T-cell (primary cell): ENCODE results near the gene LRRTM3. TPM values are rescaled to one million over a fixed set of nuclear protein-coding genes. Genes with fewer than 3 reads are reported as not detected.

Source experiments
- ATAC-seq, 4 experiments: fragments of 200-7000 bp in 3 of 4; fragments of 150-1000 bp in 1 of 4; cut with Tn5 transposase; replicated peaks in 1 of 4; 1 replicate in 3 of 4; 2 replicates in 1 of 4; pipeline ENCODE4 v1.10.0; 2021; ENCODE audit warnings: moderate library complexity in 3 of 4, mild to moderate bottlenecking in 2 of 4, moderate number of reproducible peaks in 1 of 4
- CTCF ChIA-PET, 2 donors: fragments of 300-600 bp; sonication (Branson Sonifier 250); formaldehyde crosslinking; loops; one replicate each; lab custom pipeline; 2022; ENCODE audit warnings: antibody characterized with exemption in 2 of 2; lab: Charles Lee
- POLR2A ChIA-PET, 2 donors: fragments of 300-600 bp; sonication (Branson Sonifier 250); formaldehyde crosslinking; loops; one replicate each; lab custom pipeline; 2022; ENCODE audit warnings: antibody characterized with exemption in 2 of 2; lab: Charles Lee
- DNase-seq, 35 experiments: peaks; one replicate each; pipeline versions ENCODE4 v3.0.0 to v3.0.0-alpha.2; 2013 to 2023
- H3K27ac ChIP-seq: one replicate; pipeline ENCODE4 v1.5.1; 2013; ENCODE audit warnings: low read length
- H3K27me3 ChIP-seq, 2 experiments: replicated peaks in 1 of 2; 1 replicate in 1 of 2; 2 replicates in 1 of 2; pipeline versions ENCODE4 v1.6.1 to v1.7.0; 2013; ENCODE audit warnings: low read length in 1 of 2, mixed read lengths in 1 of 2; ENCODE audit not compliant: control insufficient read depth in 2 of 2, insufficient read depth in 2 of 2; ENCODE audit errors: extremely low read depth in 1 of 2
- H3K36me3 ChIP-seq, 2 donors: 1 replicate in 1 of 2; 2 replicates in 1 of 2; pipeline versions ENCODE4 v1.6.1 to v1.7.0; 2013; ENCODE audit warnings: low read length in 1 of 2; ENCODE audit not compliant: control insufficient read depth in 2 of 2, insufficient read depth in 1 of 2; ENCODE audit errors: extremely low read depth in 1 of 2
- H3K4me1 ChIP-seq, 2 experiments: 1 replicate in 1 of 2; 2 replicates in 1 of 2; pipeline versions ENCODE4 v1.6.1 to v1.7.0; 2013; ENCODE audit warnings: low read length in 2 of 2, mixed read lengths in 1 of 2; ENCODE audit not compliant: insufficient read depth in 2 of 2, control insufficient read depth in 1 of 2; ENCODE audit errors: extremely low read depth in 1 of 2
- H3K4me3 ChIP-seq, 2 donors: 1 replicate in 1 of 2; 2 replicates in 1 of 2; pipeline versions ENCODE4 v1.5.1 to v1.7.0; 2013; ENCODE audit warnings: mild to moderate bottlenecking in 2 of 2, low read length in 1 of 2, moderate library complexity in 1 of 2; ENCODE audit not compliant: control insufficient read depth in 1 of 2; ENCODE audit errors: extremely low read depth in 1 of 2
- H3K9me3 ChIP-seq: 2 replicates; pipeline ENCODE4 v1.7.0; 2013
- H3K27ac Mint-ChIP-seq, 2 donors: one replicate each; pipeline ENCODE4 v1.8.0; 2020 to 2021; ENCODE audit warnings: mild to moderate bottlenecking in 2 of 2, mixed read lengths in 2 of 2
- H3K27me3 Mint-ChIP-seq, 2 donors: one replicate each; pipeline ENCODE4 v1.8.0; 2021 to 2022; ENCODE audit warnings: mixed read lengths in 2 of 2
- H3K36me3 Mint-ChIP-seq: one replicate; pipeline ENCODE4 v1.8.0; 2021; ENCODE audit warnings: mixed read lengths
- H3K4me1 Mint-ChIP-seq, 3 donors: one replicate each; pipeline ENCODE4 v1.8.0; 2020 to 2022; ENCODE audit warnings: mixed read lengths in 3 of 3, mild to moderate bottlenecking in 1 of 3
- H3K4me3 Mint-ChIP-seq, 3 donors: one replicate each; pipeline ENCODE4 v1.8.0; 2020 to 2022; ENCODE audit warnings: mild to moderate bottlenecking in 3 of 3, mixed read lengths in 3 of 3, moderate library complexity in 3 of 3
- H3K9me3 Mint-ChIP-seq, 3 donors: one replicate each; pipeline ENCODE4 v1.8.0; 2020 to 2022; ENCODE audit warnings: mixed read lengths in 3 of 3
- WGBS: methylation state at CpG from one replicate; pipeline ENCODE4 v1.1.5; 2013; ENCODE audit warnings: missing lambda C conversion rate; ENCODE audit not compliant: insufficient coverage; 5-methylcytosine and 5-hydroxymethylcytosine counted together
- total RNA-seq, 35 experiments: library from RNA in 6 of 35; stranded (reverse) in 6 of 35; fragments of 120-200 nt in 1 of 35; gene quantifications; one replicate each; pipeline versions ENCODE4 v1.2.1 to v1.2.4 and lab custom pipeline; 2013 to 2026

The LRRTM3 gene
- total RNA-seq, 5 donors from 2014 or later (not counting 1 experiment from before 2014, with no cell fraction given) = not detected

DNA sequence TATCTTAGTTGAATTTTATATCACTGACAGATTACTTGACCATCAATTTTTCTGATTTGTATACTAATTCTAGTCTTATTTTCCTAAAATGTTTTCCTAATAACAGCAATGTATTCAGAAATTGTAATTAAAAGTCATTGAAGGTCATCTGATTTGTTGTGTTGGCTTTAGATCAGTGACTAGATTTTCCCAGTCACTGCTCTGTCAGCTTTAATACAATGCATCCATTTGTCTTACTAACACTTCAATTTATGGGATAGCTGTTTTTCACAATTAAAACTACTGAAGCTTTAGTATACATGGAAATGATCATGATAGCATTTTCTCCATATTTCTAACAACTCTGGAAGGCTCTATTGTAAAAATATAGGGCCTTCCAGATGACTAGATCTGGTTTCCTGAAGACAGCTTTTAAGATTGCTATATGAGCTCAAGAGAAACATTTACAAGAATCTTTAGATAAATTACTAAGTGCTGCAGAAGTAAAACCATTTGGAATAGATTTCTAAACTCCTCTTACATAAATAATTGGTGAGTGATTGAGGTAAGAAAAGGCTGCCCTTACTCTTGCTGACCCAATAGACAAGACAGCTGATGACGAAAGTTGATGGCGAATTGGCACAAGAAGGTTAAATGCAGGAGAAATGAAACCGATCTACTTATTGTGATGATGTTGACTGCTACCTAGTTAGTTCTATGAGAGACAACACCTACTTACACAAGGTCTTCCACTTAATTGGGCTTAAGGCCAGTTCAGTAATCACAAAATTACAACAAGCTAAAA, 74.1 kb downstream of the LRRTM3 start:
- WGBS = no CpG with 5 or more reads among the region's 3 CpGs
- POLR2A ChIA-PET = no interaction called here
- Histone ChIP-seq H3K27me3 (no peaks in the 10 kb centered on the region), H3K4me1 (no peaks in the 10 kb centered on the region), H3K36me3 (no peaks in the 10 kb centered on the region), H3K4me3 (no peak overlapping the region), H3K9me3 (no peaks in the 10 kb centered on the region), H3K27ac (no peak overlapping the region)
- DNase-seq (no peak), ATAC-seq (no peak)
- H3K27me3 Mint-ChIP-seq = no peaks in the 10 kb centered on the region
- CTCF ChIA-PET = no interaction called here
- H3K4me3 Mint-ChIP-seq = no peak overlapping the region
- H3K27ac Mint-ChIP-seq = no peak overlapping the region
- H3K36me3 Mint-ChIP-seq = no peaks in the 10 kb centered on the region
- no peaks in the 10 kb centered on the region for H3K4me1 Mint-ChIP-seq
- H3K9me3 Mint-ChIP-seq = peaks cover 0 to 7% (median 0%) of the 10 kb centered on the region in 3 donors

DNA sequence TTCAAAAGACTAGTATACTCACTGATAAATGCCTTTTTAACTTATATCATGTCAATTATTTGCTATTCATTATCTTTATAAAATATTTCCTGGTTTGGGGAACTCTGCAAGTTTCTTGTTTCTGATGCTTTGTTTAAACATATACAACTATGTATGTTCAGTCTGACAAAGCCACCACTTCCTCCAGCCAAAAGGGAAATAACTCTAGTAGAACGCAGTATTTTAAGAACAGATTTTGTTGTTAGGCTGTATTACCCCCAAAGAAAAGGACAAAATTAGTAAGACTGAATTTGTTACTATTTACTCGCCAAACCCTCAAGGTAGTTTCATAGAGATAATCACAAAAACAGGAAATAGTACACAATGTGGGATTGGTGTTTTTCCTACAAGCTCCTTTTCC, 78.9 kb downstream of the LRRTM3 start:
- H3K36me3 ChIP-seq = no peaks in the 10 kb centered on the region
- H3K27me3 ChIP-seq = no peaks in the 10 kb centered on the region
- H3K4me1 Mint-ChIP-seq = no peaks in the 10 kb centered on the region
- no peak for ATAC-seq
- no peak overlapping the region for H3K27ac ChIP-seq
- DNase-seq = no peak
- H3K4me1 ChIP-seq = no peaks in the 10 kb centered on the region
- WGBS = no CpG with 5 or more reads among the region's 2 CpGs
- no peak overlapping the region for H3K4me3 ChIP-seq
- no peak overlapping the region for H3K27ac Mint-ChIP-seq
- no peaks in the 10 kb centered on the region for H3K9me3 ChIP-seq
- no peak overlapping the region for H3K4me3 Mint-ChIP-seq
- no peaks in the 10 kb centered on the region for H3K36me3 Mint-ChIP-seq
- ChIA-PET POLR2A (no interaction called here), CTCF (no interaction called here)
- H3K9me3 Mint-ChIP-seq = no peaks in the 10 kb centered on the region
- no peaks in the 10 kb centered on the region for H3K27me3 Mint-ChIP-seq

DNA sequence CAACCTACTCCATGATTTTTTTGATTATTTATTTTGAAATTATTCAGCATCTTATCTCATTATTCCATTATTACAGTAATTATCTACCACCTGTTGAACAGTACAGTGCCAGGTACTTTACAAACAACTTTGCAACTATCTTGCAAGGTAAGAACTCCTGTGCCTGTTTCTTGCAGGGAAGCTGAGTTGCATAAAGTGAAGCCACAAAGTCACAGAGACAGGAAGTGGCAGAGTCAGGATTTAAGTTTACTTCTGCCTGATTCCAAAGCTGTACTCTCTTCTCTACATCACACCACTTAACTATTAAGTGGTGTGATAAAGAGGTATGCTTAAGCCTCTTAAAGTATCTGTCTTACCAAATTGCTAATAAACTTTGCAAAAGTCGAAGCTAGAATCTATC, 80.1 kb downstream of the LRRTM3 start:
- H3K4me1 ChIP-seq = no peaks in the 10 kb centered on the region
- CTCF ChIA-PET = no interaction called here
- Mint-ChIP-seq H3K27ac (no peak overlapping the region), H3K36me3 (no peaks in the 10 kb centered on the region), H3K4me3 (no peak overlapping the region), H3K27me3 (no peaks in the 10 kb centered on the region), H3K4me1 (no peaks in the 10 kb centered on the region), H3K9me3 (no peaks in the 10 kb centered on the region)
- H3K9me3 ChIP-seq = no peaks in the 10 kb centered on the region
- no CpG with 5 or more reads among the region's 1 CpG for WGBS
- no peak overlapping the region for H3K4me3 ChIP-seq
- POLR2A ChIA-PET = no interaction called here
- H3K27me3 ChIP-seq = no peaks in the 10 kb centered on the region
- no peak for DNase-seq
- H3K36me3 ChIP-seq = no peaks in the 10 kb centered on the region
- H3K27ac ChIP-seq = no peak overlapping the region
- no peak for ATAC-seq

DNA sequence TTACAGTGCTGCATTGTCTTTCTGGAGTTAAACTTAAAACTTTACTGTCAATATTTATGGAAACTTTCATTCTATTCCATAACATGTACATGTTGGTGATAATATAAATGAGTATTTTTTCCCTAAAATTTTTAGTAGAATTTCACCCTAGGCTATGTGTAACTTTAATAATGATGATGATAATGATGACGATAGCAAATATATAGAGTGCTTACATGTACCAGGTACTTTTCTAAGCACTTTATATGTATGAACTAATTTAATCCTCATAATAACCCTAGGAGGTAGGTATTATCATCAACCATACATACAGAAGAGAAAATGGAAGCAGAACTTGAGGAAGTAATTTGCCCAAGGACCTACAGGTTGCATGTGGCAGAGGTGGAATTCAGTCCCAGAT, 85.6 kb downstream of the LRRTM3 start:
- POLR2A ChIA-PET = no interaction called here
- no peaks in the 10 kb centered on the region for H3K27me3 ChIP-seq
- no peaks in the 10 kb centered on the region for H3K4me1 ChIP-seq
- WGBS = no CpG with 5 or more reads among the region's 1 CpG
- no peak overlapping the region for H3K27ac ChIP-seq
- Mint-ChIP-seq H3K36me3 (no peaks in the 10 kb centered on the region), H3K27ac (no peak overlapping the region), H3K4me1 (no peaks in the 10 kb centered on the region), H3K4me3 (no peak overlapping the region), H3K9me3 (no peaks in the 10 kb centered on the region), H3K27me3 (no peaks in the 10 kb centered on the region)
- no peaks in the 10 kb centered on the region for H3K36me3 ChIP-seq
- DNase-seq (no peak), ATAC-seq (no peak)
- CTCF ChIA-PET = interaction anchor here in 1 of 2 donors (0.7 kb wide), 1 partner anchor 100 kb away, joined by 4 read pairs; no protein-coding TSS in a partner anchor
- no peaks in the 10 kb centered on the region for H3K9me3 ChIP-seq
- no peak overlapping the region for H3K4me3 ChIP-seq

DNA sequence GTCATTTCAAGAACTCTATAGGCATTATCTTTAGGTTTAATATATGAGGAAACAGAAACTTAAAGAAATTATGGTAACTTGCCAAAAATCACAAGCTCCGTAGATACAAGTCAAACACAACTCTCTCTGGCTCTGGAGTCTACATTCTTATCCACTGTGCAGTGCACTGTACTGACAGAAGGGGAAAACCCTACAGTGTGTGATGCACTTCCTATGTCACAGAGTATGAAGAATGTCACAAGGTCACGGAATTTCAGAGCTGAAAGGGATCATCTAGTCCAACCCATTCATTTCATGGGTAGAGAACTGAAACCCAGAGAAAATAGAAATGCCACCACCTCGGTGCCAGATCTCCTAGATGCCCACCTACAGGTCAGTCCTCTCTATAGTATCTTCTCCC, 86.1 kb downstream of the LRRTM3 start:
- Mint-ChIP-seq H3K4me1 (no peaks in the 10 kb centered on the region), H3K27me3 (no peaks in the 10 kb centered on the region), H3K36me3 (no peaks in the 10 kb centered on the region), H3K9me3 (no peaks in the 10 kb centered on the region), H3K27ac (no peak overlapping the region), H3K4me3 (no peak overlapping the region)
- ATAC-seq (no peak), DNase-seq (no peak)
- no peaks in the 10 kb centered on the region for H3K4me1 ChIP-seq
- no peak overlapping the region for H3K27ac ChIP-seq
- H3K4me3 ChIP-seq = no peak overlapping the region
- no peaks in the 10 kb centered on the region for H3K9me3 ChIP-seq
- WGBS = 67% methylated on average over 1 of the region's 3 CpGs
- ChIA-PET POLR2A (no interaction called here), CTCF (no interaction called here)
- H3K36me3 ChIP-seq = no peaks in the 10 kb centered on the region
- no peaks in the 10 kb centered on the region for H3K27me3 ChIP-seq

DNA sequence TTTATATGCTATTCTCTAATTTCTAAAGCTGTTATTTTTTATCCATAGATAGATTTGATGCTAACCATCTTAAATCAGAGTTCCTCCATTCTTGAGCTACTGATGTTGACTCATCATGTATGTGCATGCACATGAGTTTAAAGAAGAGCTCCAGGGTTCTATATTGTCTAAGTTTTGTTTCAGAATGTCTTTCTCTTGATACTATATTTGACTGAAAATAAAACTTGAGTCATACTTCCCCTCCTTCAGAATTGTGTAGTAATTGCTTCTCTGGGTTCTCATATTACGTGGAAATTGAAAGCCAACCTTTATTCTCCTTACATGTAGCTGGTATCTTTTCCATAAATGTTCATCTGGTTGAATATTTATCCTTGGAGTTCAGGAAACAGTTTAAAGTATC, 89.4 kb downstream of the LRRTM3 start:
- WGBS = no CpG with 5 or more reads among the region's 1 CpG
- Histone ChIP-seq H3K27me3 (no peaks in the 10 kb centered on the region), H3K36me3 (no peaks in the 10 kb centered on the region), H3K27ac (no peak overlapping the region), H3K4me1 (no peaks in the 10 kb centered on the region), H3K4me3 (no peak overlapping the region), H3K9me3 (no peaks in the 10 kb centered on the region)
- no peak for ATAC-seq
- ChIA-PET CTCF (no interaction called here), POLR2A (interaction anchor here in 1 of 2 donors (0.6 kb wide), 1 partner anchor 52 kb away, joined by 3 read pairs; no protein-coding TSS in a partner anchor)
- no peak overlapping the region for H3K4me3 Mint-ChIP-seq
- no peak overlapping the region for H3K27ac Mint-ChIP-seq
- DNase-seq = no peak
- H3K9me3 Mint-ChIP-seq = no peaks in the 10 kb centered on the region
- no peaks in the 10 kb centered on the region for H3K36me3 Mint-ChIP-seq
- no peaks in the 10 kb centered on the region for H3K4me1 Mint-ChIP-seq
- no peaks in the 10 kb centered on the region for H3K27me3 Mint-ChIP-seq
